ENCODE measurements around the gene KRTAP5-8. TPM values are rescaled to one million over a fixed set of nuclear protein-coding genes. Genes with fewer than 3 reads are reported as not detected.

Gene KRTAP5-8
- total and polyA plus RNA-seq, 8 donors: 0.14 to 0.46 (median 0.35) TPM; not detected in 5

DNA sequence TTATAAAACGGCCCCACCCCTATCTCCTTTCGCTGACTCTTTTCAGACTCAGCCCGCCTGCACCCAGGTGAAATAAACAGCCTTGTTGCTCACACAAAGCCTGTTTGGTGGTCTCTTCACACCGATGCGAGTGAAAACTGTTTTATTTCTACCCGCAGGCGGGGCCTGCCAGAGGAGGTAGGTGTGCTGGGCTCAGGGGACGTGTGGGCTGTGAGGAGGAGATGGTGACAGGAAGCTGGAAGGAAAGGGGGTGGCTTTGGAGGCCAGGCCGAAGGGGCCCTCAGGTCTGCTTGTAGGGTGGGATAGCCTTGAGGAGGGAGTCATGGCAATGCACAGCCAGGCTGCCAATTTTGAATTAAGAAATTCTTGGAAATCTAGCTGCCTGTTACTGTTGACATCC, 32.0 kb upstream of the KRTAP5-8 start:
- TF ChIP-seq, protein P1, sequence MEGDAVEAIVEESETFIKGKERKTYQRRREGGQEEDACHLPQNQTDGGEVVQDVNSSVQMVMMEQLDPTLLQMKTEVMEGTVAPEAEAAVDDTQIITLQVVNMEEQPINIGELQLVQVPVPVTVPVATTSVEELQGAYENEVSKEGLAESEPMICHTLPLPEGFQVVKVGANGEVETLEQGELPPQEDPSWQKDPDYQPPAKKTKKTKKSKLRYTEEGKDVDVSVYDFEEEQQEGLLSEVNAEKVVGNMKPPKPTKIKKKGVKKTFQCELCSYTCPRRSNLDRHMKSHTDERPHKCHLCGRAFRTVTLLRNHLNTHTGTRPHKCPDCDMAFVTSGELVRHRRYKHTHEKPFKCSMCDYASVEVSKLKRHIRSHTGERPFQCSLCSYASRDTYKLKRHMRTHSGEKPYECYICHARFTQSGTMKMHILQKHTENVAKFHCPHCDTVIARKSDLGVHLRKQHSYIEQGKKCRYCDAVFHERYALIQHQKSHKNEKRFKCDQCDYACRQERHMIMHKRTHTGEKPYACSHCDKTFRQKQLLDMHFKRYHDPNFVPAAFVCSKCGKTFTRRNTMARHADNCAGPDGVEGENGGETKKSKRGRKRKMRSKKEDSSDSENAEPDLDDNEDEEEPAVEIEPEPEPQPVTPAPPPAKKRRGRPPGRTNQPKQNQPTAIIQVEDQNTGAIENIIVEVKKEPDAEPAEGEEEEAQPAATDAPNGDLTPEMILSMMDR (IDR thresholded peaks at IDR 0.05): no peak
- peaks cover 0 to 8% (median 0%) of the 10 kb centered on the region in 3 donors for H3K36me3 ChIP-seq
- H3K27me3 ChIP-seq: no peaks in the 10 kb centered on the region
- FAIRE-seq (no peak), DNase-seq (no peak), ATAC-seq (no peak)
- intact Hi-C loops (cut with DNase I): no loop called here
- WGBS, 2 donors: 86 to 94% methylated on average over 9 of the region's 9 CpGs
- no peak overlapping the region for H3K4me3 ChIP-seq
- H3K27ac ChIP-seq: no peak overlapping the region
- H3K9me3 ChIP-seq: no peaks in the 10 kb centered on the region
- no peaks in the 10 kb centered on the region for H3K4me1 ChIP-seq

DNA sequence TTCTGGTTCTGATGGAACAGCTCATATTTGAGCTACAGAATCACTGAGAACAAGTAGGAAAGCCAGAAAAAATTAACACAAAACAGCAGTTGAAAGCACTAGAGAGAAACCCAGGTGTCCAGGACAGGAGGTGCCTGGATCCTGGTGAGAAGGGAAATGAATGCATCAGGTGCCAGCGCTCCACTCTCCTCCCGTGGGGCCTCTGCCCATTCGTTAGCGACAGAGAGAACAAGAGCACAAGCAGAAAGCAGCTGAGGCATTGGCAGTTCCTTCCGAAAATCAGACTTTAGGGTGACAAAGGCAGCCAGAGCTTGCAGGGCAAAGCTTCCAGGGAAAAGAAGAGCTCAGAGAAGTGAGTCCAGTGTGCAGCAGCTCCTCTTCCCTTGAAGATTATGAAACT, 30.7 kb upstream of the KRTAP5-8 start:
- no peak overlapping the region for H3K4me3 ChIP-seq
- FAIRE-seq (no peak), DNase-seq (no peak), ATAC-seq (no peak)
- no peaks in the 10 kb centered on the region for H3K36me3 ChIP-seq
- intact Hi-C loops (cut with DNase I): no loop called here
- H3K27me3 ChIP-seq: no peaks in the 10 kb centered on the region
- WGBS, 2 donors: 92% methylated on average over 5 of the region's 5 CpGs
- no peaks in the 10 kb centered on the region for H3K9me3 ChIP-seq
- H3K27ac ChIP-seq: no peak overlapping the region
- no peaks in the 10 kb centered on the region for H3K4me1 ChIP-seq
- TF ChIP-seq, protein P1 (IDR thresholded peaks at IDR 0.05): no peak

DNA sequence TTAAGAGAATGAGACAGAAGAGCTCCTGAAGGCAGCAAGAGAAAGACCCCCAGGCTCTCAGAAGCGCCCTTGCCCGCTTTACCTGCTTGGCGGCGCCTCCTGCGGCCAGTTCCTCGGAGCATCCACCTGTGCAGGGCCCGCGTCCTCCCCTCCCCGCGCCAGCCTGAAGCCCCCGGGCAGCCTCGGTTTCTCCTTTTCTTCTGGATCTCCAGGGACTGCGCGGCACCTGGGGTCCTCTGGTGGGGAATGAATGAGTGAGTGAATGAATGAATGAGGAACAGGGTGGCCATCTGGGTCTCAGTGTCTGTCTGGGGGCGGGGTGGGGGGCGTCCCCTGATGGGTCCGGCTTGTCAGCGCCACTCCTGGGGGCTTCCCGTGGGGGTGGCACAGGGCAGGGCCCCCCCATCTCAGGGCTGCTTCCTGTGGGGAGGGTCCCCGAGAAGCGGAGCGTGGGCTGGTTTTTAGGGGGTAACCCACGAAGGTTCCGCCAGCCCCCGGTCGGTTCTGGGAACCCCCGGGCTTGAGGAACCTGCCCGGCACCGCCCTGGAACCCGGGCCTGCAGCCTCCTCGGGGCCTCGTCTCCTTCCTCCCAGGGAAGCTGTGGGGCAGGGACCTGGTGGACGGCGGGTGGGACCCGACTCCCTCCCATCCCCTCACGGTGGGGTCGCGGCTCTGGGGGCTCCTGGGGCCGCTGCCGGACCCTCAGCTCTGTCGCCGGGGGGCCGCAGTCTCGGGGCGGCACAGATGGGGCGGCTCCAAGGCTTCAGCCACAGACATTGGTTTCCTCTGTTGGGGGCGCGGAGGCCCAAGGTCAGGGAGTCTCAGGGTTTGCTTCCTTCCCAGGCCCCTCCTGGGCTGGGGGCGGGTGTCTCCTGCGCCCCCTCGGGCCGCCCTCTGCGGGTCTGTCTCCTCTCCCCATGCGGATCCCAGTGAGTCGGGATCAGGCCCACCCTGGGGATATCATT, 19.0 kb upstream of the KRTAP5-8 start:
- FAIRE-seq: no peak

DNA sequence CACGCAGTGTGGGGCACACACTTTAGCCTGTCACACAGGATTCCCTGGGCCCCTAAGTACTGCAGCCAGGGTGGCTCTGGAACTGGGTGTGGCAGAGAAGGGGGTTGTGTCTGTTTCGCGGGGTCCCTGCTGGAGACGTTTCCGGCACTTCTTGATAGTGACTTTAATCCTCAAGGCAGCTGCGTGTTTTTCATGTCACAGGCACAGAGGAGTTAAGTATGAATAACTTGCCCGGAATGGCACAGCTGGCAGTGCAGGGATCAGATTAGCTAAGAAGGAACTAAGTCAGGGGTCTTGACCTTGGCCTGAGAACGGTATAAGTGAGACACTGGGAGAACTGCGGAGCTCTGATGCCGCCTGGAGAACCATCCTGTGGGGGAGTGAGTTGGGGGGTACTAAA, 18.3 kb upstream of the KRTAP5-8 start:
- no peak for DNase-seq
- TF ChIP-seq, protein P1 (IDR thresholded peaks at IDR 0.05): no peak
- 74 to 78% methylated on average over 10 of the region's 10 CpGs for WGBS, 2 donors

More for the DNA sequence above, 19.0 kb upstream of the KRTAP5-8 start:
- intact Hi-C loops (cut with DNase I): no loop called here
- H3K4me3 ChIP-seq: no peak overlapping the region
- 92% methylated on average over 50 to 55 of the region's 55 CpGs for WGBS, 2 donors
- H3K27ac ChIP-seq: no peak overlapping the region
- TF ChIP-seq, protein P1 (IDR thresholded peaks at IDR 0.05): no peak
- no peaks in the 10 kb centered on the region for H3K9me3 ChIP-seq
- ATAC-seq (no peak), DNase-seq (no peak)
- H3K36me3 ChIP-seq: no peaks in the 10 kb centered on the region
- no peaks in the 10 kb centered on the region for H3K27me3 ChIP-seq
- H3K4me1 ChIP-seq: no peaks in the 10 kb centered on the region

More for the DNA sequence above, 18.3 kb upstream of the KRTAP5-8 start:
- Histone ChIP-seq H3K4me1 (no peaks in the 10 kb centered on the region), H3K27me3 (no peaks in the 10 kb centered on the region), H3K9me3 (no peaks in the 10 kb centered on the region), H3K27ac (no peak overlapping the region), H3K36me3 (no peaks in the 10 kb centered on the region), H3K4me3 (no peak overlapping the region)
- FAIRE-seq (no peak), ATAC-seq (no peak)
- intact Hi-C loops (cut with DNase I): no loop called here
